Measurements from ENCODE around the gene EPHB2.

GRCh38 chr1:22786101-22786500 lies 75.5 kb downstream of the EPHB2 start:
- TF ChIP-seq CTCF (IDR thresholded peaks at IDR 0.05) (no peak), POLR2A (IDR thresholded peaks at IDR 0.05) (no peak)

Data from testis (tissue), 2 donors.